Right lobe of liver (tissue), 6 donors: ENCODE measurements around the gene ZNF609. TPM values are rescaled to one million over a fixed set of nuclear protein-coding genes. Genes with fewer than 3 reads are reported as not detected.
A peak's percentile ranks its signal among the peaks of the same experiment; 100 is the strongest.

Experiments
- ATAC-seq, 4 donors: fragments of 200-7000 bp; cut with Tn5 transposase; one replicate each; pipeline ENCODE4 v1.9.1; 2020; ENCODE audit warnings: mild to moderate bottlenecking in 4 of 4, moderate library complexity in 4 of 4
- DNase-seq, 3 donors: peaks; one replicate each; pipeline ENCODE4 v3.0.0-alpha.2; 2020
- H3K27ac ChIP-seq, 3 donors: fragments of 200-600 bp; one replicate each; pipeline ENCODE4 v1.8.0; 2022
- H3K27me3 ChIP-seq, 2 donors: fragments of 200-600 bp; one replicate each; pipeline ENCODE4 v1.8.0; 2022
- H3K36me3 ChIP-seq, 4 donors: fragments of 200-600 bp; sonication (generic) in 1 of 4; one replicate each; pipeline versions ENCODE4 v1.5.1 to v1.8.0; 2017 to 2022; ENCODE audit warnings: control low read depth in 1 of 4
- H3K4me1 ChIP-seq, 4 donors: fragments of 200-600 bp; sonication (generic) in 1 of 4; one replicate each; pipeline versions ENCODE4 v1.5.1 to v1.8.0; 2017 to 2022; ENCODE audit warnings: control low read depth in 1 of 4
- H3K4me3 ChIP-seq, 3 donors: fragments of 200-600 bp; one replicate each; pipeline ENCODE4 v1.8.0; 2022
- H3K9me3 ChIP-seq, 4 donors: fragments of 200-600 bp; sonication (generic) in 1 of 4; one replicate each; pipeline versions ENCODE4 v1.5.1 to v1.8.0; 2017 to 2022; ENCODE audit warnings: control low read depth in 1 of 4
- POLR2A ChIP-seq: fragments of 450-650 bp; IDR thresholded peaks from one replicate; pipeline ENCODE4 v1.6.1; 2017; ENCODE audit warnings: antibody characterized with exemption, mild to moderate bottlenecking
- WGBS: methylation state at CpG from one replicate; pipeline ENCODE4 v1.1.6; 2018; ENCODE audit warnings: low coverage, low lambda C conversion rate; ENCODE audit not compliant: insufficient coverage; ENCODE audit errors: missing lambda C conversion rate; 5-methylcytosine and 5-hydroxymethylcytosine counted together
- intact Hi-C, 2 donors: fragments of 100-400 bp; cut with DNase I; formaldehyde crosslinking; loops; one replicate each; pipeline versions ENCODE4 v1.11.2 to v1.14.1; 2022
- total RNA-seq, 6 experiments: library from RNA; depleted of rRNA in 2 of 6; stranded (reverse); fragments of >200 nt in 2 of 6; fragmentation: NEBNext Ultra II Directional in 3 of 6; extraction: Animal tissue kit (Norgen Biotek cat#: 25700) in 3 of 6; gene quantifications; one replicate each; pipeline versions ENCODE4 v1.1.0 to v1.2.4, GENCODE V29; 2016 to 2023
- TF ChIP-seq, protein P1 (sequence below), 4 donors: fragments of 200-600 bp in 3 of 4; fragments of 450-650 bp in 1 of 4; IDR thresholded peaks; one replicate each; pipeline versions ENCODE4 v1.5.1 to v1.8.0; 2016 to 2022; ENCODE audit warnings: antibody characterized with exemption in 4 of 4, mild to moderate bottlenecking in 2 of 4
- donor health status: DM: no; HTN: yes; CAD: no.
- donor health status: DM: no; HTN: no; CAD: no.
- donor health status: DM: no; HTN: no; CAD: no.
- donor health status: DM: no; HTN: yes; CAD: no.
- donor health status: DM: no; HTN: yes; CAD: no.

The ZNF609 gene
- total RNA-seq, 6 experiments from 2014 or later: 10.7 to 16.1 (median 13.5) TPM

DNA sequence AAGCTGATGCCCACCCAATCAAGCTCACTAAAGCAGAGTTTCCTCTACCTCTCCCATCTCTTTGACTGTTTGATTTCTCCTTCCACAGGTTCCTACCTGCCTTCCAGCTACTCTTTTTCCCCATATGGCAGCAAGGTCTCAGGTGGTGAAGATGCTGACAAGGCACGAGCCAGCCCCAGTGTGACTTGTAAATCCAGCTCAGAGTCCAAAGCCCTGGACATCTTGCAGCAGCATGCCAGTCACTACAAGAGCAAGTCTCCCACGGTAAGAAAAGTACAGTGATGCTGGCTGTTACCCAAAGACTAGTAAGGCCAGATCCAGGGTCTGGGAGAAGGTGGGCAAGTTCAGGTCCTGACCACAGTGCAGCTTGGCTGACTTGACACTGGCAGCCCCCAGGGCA, 219.7 kb downstream of the ZNF609 start:
- intact Hi-C loops: no loop called here
- WGBS: 63% methylated on average over 2 of the region's 2 CpGs
- H3K27ac ChIP-seq: no peak overlapping the region
- TF ChIP-seq, protein P1, sequence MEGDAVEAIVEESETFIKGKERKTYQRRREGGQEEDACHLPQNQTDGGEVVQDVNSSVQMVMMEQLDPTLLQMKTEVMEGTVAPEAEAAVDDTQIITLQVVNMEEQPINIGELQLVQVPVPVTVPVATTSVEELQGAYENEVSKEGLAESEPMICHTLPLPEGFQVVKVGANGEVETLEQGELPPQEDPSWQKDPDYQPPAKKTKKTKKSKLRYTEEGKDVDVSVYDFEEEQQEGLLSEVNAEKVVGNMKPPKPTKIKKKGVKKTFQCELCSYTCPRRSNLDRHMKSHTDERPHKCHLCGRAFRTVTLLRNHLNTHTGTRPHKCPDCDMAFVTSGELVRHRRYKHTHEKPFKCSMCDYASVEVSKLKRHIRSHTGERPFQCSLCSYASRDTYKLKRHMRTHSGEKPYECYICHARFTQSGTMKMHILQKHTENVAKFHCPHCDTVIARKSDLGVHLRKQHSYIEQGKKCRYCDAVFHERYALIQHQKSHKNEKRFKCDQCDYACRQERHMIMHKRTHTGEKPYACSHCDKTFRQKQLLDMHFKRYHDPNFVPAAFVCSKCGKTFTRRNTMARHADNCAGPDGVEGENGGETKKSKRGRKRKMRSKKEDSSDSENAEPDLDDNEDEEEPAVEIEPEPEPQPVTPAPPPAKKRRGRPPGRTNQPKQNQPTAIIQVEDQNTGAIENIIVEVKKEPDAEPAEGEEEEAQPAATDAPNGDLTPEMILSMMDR (IDR thresholded peaks at IDR 0.05): no peak
- no peak for TF ChIP-seq POLR2A
- no peaks in the 10 kb centered on the region for H3K4me1 ChIP-seq
- no peak for ATAC-seq
- peaks cover 0 to 61% (median 7%) of the 10 kb centered on the region in 4 donors for H3K36me3 ChIP-seq
- DNase-seq: no peak
- no peak overlapping the region for H3K4me3 ChIP-seq
- no peaks in the 10 kb centered on the region for H3K27me3 ChIP-seq
- H3K9me3 ChIP-seq: no peaks in the 10 kb centered on the region

DNA sequence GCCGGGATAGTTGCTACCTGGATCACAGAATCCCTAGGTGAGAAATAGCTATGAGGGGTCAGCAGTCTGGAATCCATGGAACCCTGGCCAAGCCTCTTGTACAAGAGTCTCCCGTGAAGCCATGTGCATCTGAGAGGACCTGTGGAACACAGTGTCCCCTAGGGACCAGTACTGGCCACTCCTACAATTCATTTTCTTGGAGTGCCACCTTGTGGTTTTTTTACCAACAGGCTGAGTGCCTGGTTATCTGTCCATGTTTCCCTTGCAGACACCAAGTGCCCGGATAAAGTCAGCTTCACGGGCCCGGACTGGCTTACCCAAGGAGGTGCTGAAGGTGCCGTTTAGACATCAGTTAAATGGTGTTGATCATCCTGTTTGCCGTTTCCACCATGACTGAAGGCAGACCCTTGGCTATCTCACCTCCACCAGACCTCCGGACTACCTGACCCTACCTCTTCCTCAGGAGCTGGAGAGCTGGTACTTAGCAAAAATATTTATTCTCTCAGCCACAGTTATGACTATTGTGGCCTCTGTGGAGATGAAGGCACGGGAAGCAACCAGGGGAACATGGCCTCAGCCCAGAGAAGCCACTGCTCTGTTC, 221.1 kb downstream of the ZNF609 start:
- TF ChIP-seq POLR2A: no peak
- TF ChIP-seq, protein P1 (IDR thresholded peaks at IDR 0.05): peak; percentile 85 to 88 (median 86)
- 38% methylated on average over 7 of the region's 9 CpGs for WGBS
- H3K4me3 ChIP-seq: no peak overlapping the region
- H3K9me3 ChIP-seq: no peaks in the 10 kb centered on the region
- no peaks in the 10 kb centered on the region for H3K4me1 ChIP-seq
- DNase-seq: peak in 1 of 3 donors; percentile 58
- H3K27ac ChIP-seq: no peak overlapping the region
- ATAC-seq: peak; percentile 86 to 89 (median 88)
- intact Hi-C loops: no loop called here
- H3K36me3 ChIP-seq: peaks cover 0 to 64% (median 7%) of the 10 kb centered on the region in 4 donors
- no peaks in the 10 kb centered on the region for H3K27me3 ChIP-seq

DNA sequence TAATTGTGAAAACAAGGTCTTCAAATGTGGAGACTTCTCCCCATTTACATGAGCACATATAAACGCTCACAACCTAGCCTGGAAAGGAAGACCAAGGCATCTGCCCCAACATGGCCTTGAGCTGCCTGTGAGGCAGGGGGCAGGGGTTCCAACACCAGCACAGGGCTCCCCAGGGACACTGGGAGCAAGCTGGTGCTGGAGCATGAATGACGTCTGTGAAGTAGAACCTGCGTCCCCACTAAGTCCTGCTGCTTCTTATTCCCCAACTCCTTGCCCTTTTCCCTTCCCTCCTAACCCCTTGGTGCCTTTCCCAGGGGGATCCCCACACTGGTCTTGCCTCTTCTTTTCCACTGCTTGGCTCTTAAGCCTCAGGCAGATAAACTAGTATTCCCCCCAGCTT, 221.9 kb downstream of the ZNF609 start:
- no peak for TF ChIP-seq POLR2A
- TF ChIP-seq, protein P1 (IDR thresholded peaks at IDR 0.05): no peak
- Histone ChIP-seq H3K36me3 (peaks cover 0 to 71% (median 7%) of the 10 kb centered on the region in 4 donors), H3K27me3 (no peaks in the 10 kb centered on the region), H3K27ac (no peak overlapping the region), H3K9me3 (no peaks in the 10 kb centered on the region), H3K4me1 (no peaks in the 10 kb centered on the region), H3K4me3 (no peak overlapping the region)
- DNase-seq (no peak), ATAC-seq (no peak)
- WGBS: 86% methylated on average over 1 of the region's 3 CpGs
- intact Hi-C loops: no loop called here

DNA sequence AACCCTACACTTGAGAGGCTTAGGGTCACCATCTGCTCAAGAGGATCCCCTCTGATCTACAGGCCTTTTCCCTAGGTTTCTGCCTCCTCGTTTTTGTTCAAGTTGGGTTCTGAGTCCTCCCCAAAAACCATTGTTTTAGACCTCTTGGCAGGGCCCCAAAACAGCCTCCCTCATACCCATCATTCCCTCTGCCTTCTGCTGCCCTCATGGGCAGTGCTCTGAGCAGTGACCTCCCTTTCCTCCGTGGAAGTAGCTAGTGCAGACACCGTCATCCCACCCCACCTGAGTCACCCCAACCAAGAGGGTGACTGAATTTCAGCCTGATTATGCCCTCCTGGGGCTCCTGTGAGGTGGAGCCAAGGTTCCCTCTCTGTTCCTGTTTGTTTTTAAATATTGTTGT, 223.0 kb downstream of the ZNF609 start:
- TF ChIP-seq, protein P1 (IDR thresholded peaks at IDR 0.05): no peak
- TF ChIP-seq POLR2A: no peak
- ATAC-seq: no peak
- 23% methylated on average over 1 of the region's 3 CpGs for WGBS
- intact Hi-C loops: no loop called here
- Histone ChIP-seq H3K9me3 (no peaks in the 10 kb centered on the region), H3K4me1 (no peaks in the 10 kb centered on the region), H3K27ac (no peak overlapping the region), H3K4me3 (no peak overlapping the region), H3K27me3 (no peaks in the 10 kb centered on the region), H3K36me3 (peaks cover 0 to 76% (median 14%) of the 10 kb centered on the region in 4 donors)
- DNase-seq: no peak
